ENCODE results near the gene FEV. TPM values are rescaled to one million over a fixed set of nuclear protein-coding genes. Genes with fewer than 3 reads are reported as not detected.

Gene FEV
- not detected in 2 replicates for total RNA-seq

DNA sequence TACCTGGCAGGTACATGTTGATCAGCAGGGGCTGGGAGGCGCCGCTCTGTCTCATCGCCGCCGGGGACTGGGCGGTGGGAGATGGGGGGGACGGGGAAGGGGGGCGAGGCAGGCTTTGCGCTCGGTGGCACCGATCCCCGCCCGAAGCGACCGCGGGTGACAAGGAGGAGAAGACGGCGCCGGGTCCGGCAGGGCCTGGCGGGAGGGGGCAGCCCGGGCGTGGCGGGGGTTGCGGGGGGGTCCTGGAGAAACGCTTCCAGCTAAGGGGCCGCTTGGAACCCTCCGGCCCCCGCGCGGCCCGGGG lies at the start of gene FEV:
Gene FEV (minus strand): TSS at position 164 of the 304 bp plus-strand sequence. CDS start 109 bp downstream, at position 55.

DNA sequence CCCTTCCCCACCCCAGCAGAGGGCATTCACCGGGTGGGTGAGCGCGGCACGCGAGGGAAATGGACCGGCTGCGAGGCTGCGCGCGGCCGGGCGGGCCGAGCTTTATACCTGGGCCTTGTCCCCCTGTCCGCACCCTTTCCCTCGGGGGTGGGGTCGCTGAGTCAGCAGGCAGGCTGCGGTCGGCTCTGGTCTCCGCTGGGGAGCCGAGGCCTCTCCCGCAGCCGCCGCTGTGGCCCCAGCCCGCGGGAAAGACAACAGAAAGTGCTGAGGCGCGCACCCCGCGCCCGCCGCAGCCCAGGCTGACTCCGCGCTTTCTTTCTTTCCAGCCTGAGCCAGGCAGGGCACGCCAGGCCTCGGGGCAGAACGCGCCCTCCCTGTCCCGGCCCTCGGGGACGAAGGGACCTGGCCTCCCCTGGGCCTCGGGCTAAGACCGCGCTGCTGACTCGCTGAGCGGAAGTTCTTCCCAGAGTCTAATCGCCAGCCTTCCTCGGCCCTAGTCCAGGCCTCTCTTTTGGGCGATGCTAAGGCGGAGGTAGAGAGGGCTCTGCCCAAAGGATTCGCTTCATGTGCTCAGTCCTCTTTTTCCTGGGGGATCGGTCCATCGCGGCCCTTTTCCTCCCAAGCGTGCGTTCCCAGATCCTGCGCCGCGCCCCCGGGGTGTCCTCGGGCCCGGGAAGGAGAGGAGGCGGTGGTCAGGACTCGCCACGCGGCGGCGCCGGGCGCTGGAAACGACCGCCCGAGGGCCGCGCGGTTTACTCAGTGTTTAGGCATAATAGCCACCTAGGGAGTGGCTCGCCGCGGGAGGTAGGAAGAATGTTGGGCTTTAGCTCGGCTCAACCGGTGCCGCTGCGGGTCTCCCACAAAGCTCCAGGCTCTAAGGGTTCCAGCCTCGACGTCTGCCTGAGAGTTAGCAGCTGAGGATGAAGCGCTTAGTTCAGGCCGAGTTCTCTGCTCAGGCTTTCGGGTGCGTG lies 8.6 kb upstream of the FEV start, which contains the start of gene CRYBA2:
Gene CRYBA2 (minus strand): TSS at position 78 of the 971 bp plus-strand sequence. CDS start 246 bp downstream, outside the sequence.

DNA sequence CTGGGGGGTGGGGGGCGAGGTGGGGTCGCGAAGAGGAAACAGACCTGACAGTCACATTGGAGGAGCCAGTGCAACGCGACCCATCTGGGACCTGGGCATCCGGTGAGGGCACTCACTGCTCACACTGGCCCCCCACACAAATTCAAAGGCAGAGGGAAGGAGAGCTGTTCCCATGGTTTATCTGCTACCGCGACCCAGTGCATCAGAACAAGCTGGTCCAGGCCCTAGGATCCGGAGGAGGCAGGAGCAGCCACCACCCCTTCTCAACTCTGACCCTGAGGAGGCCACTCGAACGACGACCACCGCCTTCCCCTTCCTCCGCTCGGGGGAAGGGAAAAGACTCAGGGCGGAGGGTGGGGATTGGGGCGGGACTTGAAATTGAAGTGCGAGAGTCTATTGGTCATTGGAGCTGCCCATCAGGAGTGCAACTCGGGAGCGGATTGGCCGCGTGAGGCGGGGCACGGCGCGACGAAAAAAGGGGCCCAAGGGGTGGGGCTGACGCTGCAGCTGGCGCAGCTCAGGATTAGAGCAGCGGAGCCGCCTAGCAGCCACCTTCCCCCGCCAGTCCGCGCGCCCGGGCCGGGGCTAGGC lies 25.7 kb downstream of the FEV start, which contains the start of gene CDK5R2:
Gene CDK5R2 (plus strand): TSS at position 526 of the 591 bp plus-strand sequence. CDS start 155 bp downstream, outside the sequence.

Other genes with a start within 250 kb of the FEV start
- gene CYP27A1, start 203.0 kb downstream of the FEV start, total RNA-seq = 6.8 and 13.7 TPM in 2 replicates
- 0.10 and 0.52 TPM in 2 replicates for gene PRKAG3, start 153.4 kb downstream of the FEV start, total RNA-seq
- gene WNT6, start 125.4 kb downstream of the FEV start, total RNA-seq = not detected in 2 replicates
- gene WNT10A, start 104.3 kb downstream of the FEV start, total RNA-seq = not detected in 2 replicates
- not detected in 2 replicates for gene CDK5R2, start 25.5 kb downstream of the FEV start, total RNA-seq
- not detected in 2 replicates for gene CRYBA2, start 8.2 kb upstream of the FEV start, total RNA-seq
- gene CFAP65, start 56.3 kb upstream of the FEV start, total RNA-seq = 0.03 TPM in 1 of 2 replicates, not detected in the other
- gene IHH, start 75.7 kb upstream of the FEV start, total RNA-seq = not detected in 2 replicates
- 18.5 and 22.0 TPM in 2 replicates for gene NHEJ1, start 175.6 kb upstream of the FEV start, total RNA-seq
- 2.9 and 8.1 TPM in 2 replicates for gene SLC23A3, start 184.8 kb upstream of the FEV start, total RNA-seq
- 31.5 and 43.7 TPM in 2 replicates for gene CNPPD1, start 191.7 kb upstream of the FEV start, total RNA-seq
- gene RETREG2, start 193.1 kb upstream of the FEV start, total RNA-seq = 75.5 and 88.8 TPM in 2 replicates
- gene ZFAND2B, start 221.6 kb upstream of the FEV start, total RNA-seq = 18.1 and 26.0 TPM in 2 replicates
- 69.9 and 77.9 TPM in 2 replicates for gene ABCB6, start 233.8 kb upstream of the FEV start, total RNA-seq
- gene ATG9A, start 244.5 kb upstream of the FEV start, total RNA-seq = 73.2 and 73.7 TPM in 2 replicates
- 41.4 and 52.1 TPM in 2 replicates for gene ANKZF1, start 244.6 kb upstream of the FEV start, total RNA-seq

All from smooth muscle cell of the pulmonary artery (primary cell).